HG03354 (cell line): Measurements from ENCODE around the gene ABCC1.

Experiments
- ATAC-seq: cut with Tn5 transposase; IDR thresholded peaks from one replicate; pipeline ENCODE4 v1.9.1; 2021; ENCODE audit warnings: mild to moderate bottlenecking; ENCODE audit not compliant: unreplicated experiment, poor library complexity, severe bottlenecking

ABCC1 gene

GRCh38 chr16:16014329-16015224 is 65.2 kb downstream of the ABCC1 start:
- ATAC-seq: no peak

- ATAC-seq: no peak
These were observed 66.4 kb downstream of the ABCC1 start for GRCh38 chr16:16015849-16016248.

GRCh38 chr16:16016388-16016964 is 67.1 kb downstream of the ABCC1 start:
- no peak for ATAC-seq

GRCh38 chr16:16017812-16018211 is 68.4 kb downstream of the ABCC1 start:
- ATAC-seq: no peak

- ATAC-seq: no peak
These were observed 69.3 kb downstream of the ABCC1 start for GRCh38 chr16:16018705-16019104.

GRCh38 chr16:16019488-16019887 is 70.1 kb downstream of the ABCC1 start:
- no peak for ATAC-seq

GRCh38 chr16:16020291-16020690 is 70.9 kb downstream of the ABCC1 start:
- ATAC-seq: no peak

GRCh38 chr16:16021020-16021419 is 71.6 kb downstream of the ABCC1 start:
- no peak for ATAC-seq

GRCh38 chr16:16021646-16021987 is 72.2 kb downstream of the ABCC1 start:
- ATAC-seq: no peak

- ATAC-seq: no peak
These were observed 72.7 kb downstream of the ABCC1 start for GRCh38 chr16:16021988-16022682.

- no peak for ATAC-seq
These were observed 73.3 kb downstream of the ABCC1 start for GRCh38 chr16:16022683-16023064.

- ATAC-seq: peak; percentile 61
These were observed 76.0 kb downstream of the ABCC1 start for GRCh38 chr16:16025214-16025968.

- ATAC-seq: no peak
These were observed 78.4 kb downstream of the ABCC1 start for GRCh38 chr16:16027728-16028310.

GRCh38 chr16:16028311-16028999 is 79.0 kb downstream of the ABCC1 start:
- ATAC-seq: no peak

GRCh38 chr16:16029431-16030011 is 80.1 kb downstream of the ABCC1 start:
- ATAC-seq: no peak

- ATAC-seq: no peak
These were observed 81.0 kb downstream of the ABCC1 start for GRCh38 chr16:16030449-16030848.

GRCh38 chr16:16031401-16031800 is 82.0 kb downstream of the ABCC1 start:
- ATAC-seq: no peak

GRCh38 chr16:16032271-16032979 is 83.0 kb downstream of the ABCC1 start:
- no peak for ATAC-seq
